ENCODE results near the gene CDH23.

CDH23 gene

DNA sequence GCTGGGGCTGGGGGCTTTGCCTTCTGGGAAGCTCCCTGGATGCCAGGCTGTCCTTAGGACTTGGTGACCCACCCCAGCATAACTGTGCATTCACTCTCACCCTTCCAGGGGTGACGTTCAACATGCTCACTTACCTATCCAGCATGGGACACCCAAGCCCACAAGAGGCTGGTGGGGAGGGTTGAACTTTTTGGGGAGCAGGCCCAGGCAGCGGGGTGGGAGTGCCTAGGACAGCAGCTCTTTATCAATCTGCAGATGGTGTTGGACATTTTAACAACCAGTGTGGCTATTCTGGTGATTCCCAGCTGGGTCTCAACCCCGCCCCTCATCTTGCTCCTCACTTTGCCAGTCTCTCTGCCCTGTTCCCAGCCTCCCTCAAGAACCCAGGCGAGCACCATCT, 86.4 kb downstream of the CDH23 start:
- H3K4me1 ChIP-seq (ENCODE audit: insufficient read depth, poor library complexity, severe bottlenecking), result no peaks in the 10 kb centered on the region
- no peaks in the 10 kb centered on the region for H3K36me3 ChIP-seq (ENCODE audit: low read depth)
- no peak for ATAC-seq (ENCODE audit: low read depth)
- DNase-seq (ENCODE audit: low spot score), result no peak
- H3K27ac ChIP-seq (ENCODE audit: poor library complexity, severe bottlenecking), result no peak overlapping the region
- H3K9me3 ChIP-seq (ENCODE audit: severe bottlenecking), result no peaks in the 10 kb centered on the region
- peaks cover 9% of the 10 kb centered on the region for H3K27me3 ChIP-seq (ENCODE audit: insufficient read depth, poor library complexity, severe bottlenecking)
- no peak for TF ChIP-seq CTCF (IDR thresholded peaks at IDR 0.05; ENCODE audit: poor library complexity, severe bottlenecking)
- no peak overlapping the region for H3K4me3 ChIP-seq (ENCODE audit: severe bottlenecking)

DNA sequence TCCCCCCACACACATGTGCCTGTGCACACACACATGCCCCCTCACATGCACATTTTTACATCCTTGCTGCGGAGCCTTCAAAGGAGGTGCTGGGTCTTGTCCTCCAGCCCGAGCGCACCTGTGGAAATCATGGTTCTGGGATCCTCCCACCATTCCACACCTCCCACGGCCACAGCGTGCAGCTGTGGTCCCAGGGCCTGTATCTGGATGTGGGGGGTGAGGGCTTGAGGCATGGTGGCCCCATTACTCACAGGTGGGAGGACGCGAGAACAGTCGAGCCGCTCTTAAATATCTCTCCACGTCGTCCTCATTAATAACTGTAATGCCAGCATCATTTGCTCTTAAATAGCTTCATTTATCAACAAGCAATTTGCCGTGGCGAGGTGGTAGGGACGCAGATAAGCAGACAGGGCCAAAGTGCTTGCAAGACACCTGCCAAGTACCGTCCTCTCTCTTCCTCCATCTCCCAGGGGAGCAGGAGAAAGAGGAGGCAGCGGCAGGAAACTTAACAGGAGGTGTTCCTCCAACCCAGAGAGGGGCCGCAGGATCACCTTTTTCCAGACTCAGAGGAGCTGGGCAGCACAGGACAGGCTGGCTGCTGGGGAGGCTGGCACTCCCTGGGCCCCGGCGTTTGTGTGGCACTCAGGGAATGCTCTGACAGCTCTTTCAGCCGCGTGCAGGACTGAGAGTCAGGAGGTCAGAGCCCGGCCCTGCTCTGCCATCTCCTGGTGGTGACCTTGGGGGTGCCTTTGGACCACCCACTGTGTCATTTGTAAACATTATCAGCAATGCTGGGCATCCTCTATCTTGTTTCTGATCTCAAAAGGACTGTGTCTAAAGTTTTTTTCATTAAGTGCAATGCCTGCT, 87.4 kb downstream of the CDH23 start:
- ATAC-seq (ENCODE audit: low read depth) (no peak), DNase-seq (ENCODE audit: low spot score) (no peak)
- TF ChIP-seq CTCF (IDR thresholded peaks at IDR 0.05; ENCODE audit: poor library complexity, severe bottlenecking), result no peak
- no peaks in the 10 kb centered on the region for H3K4me1 ChIP-seq (ENCODE audit: insufficient read depth, poor library complexity, severe bottlenecking)
- H3K9me3 ChIP-seq (ENCODE audit: severe bottlenecking), result no peaks in the 10 kb centered on the region
- H3K27ac ChIP-seq (ENCODE audit: poor library complexity, severe bottlenecking), result no peak overlapping the region
- peaks cover under 1% of the 10 kb centered on the region for H3K27me3 ChIP-seq (ENCODE audit: insufficient read depth, poor library complexity, severe bottlenecking)
- no peaks in the 10 kb centered on the region for H3K36me3 ChIP-seq (ENCODE audit: low read depth)
- no peak overlapping the region for H3K4me3 ChIP-seq (ENCODE audit: severe bottlenecking)

GRCh38 chr10:71486484-71487114, 89.9 kb downstream of the CDH23 start:
- Histone ChIP-seq H3K9me3 (ENCODE audit: severe bottlenecking) (no peaks in the 10 kb centered on the region), H3K27ac (ENCODE audit: poor library complexity, severe bottlenecking) (no peak overlapping the region), H3K4me3 (ENCODE audit: severe bottlenecking) (no peak overlapping the region), H3K4me1 (ENCODE audit: insufficient read depth, poor library complexity, severe bottlenecking) (no peaks in the 10 kb centered on the region), H3K36me3 (ENCODE audit: low read depth) (no peaks in the 10 kb centered on the region), H3K27me3 (ENCODE audit: insufficient read depth, poor library complexity, severe bottlenecking) (no peaks in the 10 kb centered on the region)
- no peak for ATAC-seq (ENCODE audit: low read depth)
- TF ChIP-seq CTCF (IDR thresholded peaks at IDR 0.05; ENCODE audit: poor library complexity, severe bottlenecking), result peak; percentile 16
- DNase-seq (ENCODE audit: low spot score), result no peak

- TF ChIP-seq CTCF (IDR thresholded peaks at IDR 0.05; ENCODE audit: poor library complexity, severe bottlenecking), result no peak
- H3K27me3 ChIP-seq (ENCODE audit: insufficient read depth, poor library complexity, severe bottlenecking), result no peaks in the 10 kb centered on the region
- ATAC-seq (ENCODE audit: low read depth), result no peak
- H3K9me3 ChIP-seq (ENCODE audit: severe bottlenecking), result no peaks in the 10 kb centered on the region
- DNase-seq (ENCODE audit: low spot score), result no peak
- H3K4me1 ChIP-seq (ENCODE audit: insufficient read depth, poor library complexity, severe bottlenecking), result no peaks in the 10 kb centered on the region
- H3K36me3 ChIP-seq (ENCODE audit: low read depth), result no peaks in the 10 kb centered on the region
- no peak overlapping the region for H3K27ac ChIP-seq (ENCODE audit: poor library complexity, severe bottlenecking)
- no peak overlapping the region for H3K4me3 ChIP-seq (ENCODE audit: severe bottlenecking)
Measured at GRCh38 chr10:71487726-71488125, 91.0 kb downstream of the CDH23 start.

DNA sequence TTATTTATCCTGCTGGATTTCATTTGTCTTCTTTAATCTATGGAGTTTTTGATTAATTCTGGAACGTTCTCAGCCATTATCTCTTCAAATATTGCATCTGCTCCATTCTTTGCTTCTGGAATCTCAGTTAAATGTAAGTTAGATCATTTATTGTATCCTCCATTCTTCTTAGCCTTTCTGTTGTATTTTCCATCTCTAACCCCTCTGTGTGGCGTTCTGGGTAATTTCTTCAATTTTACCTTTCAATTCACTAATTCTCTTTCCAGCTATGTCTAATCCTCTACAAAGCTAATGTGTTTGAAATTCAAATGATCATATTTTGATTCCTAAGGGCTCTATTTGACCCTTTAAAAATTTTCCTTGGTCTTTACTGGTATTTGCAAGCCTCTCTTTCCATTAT, 92.4 kb downstream of the CDH23 start:
- ATAC-seq (ENCODE audit: low read depth), result no peak
- no peak for TF ChIP-seq CTCF (IDR thresholded peaks at IDR 0.05; ENCODE audit: poor library complexity, severe bottlenecking)

More for the DNA sequence above, 92.4 kb downstream of the CDH23 start:
- Histone ChIP-seq H3K27me3 (ENCODE audit: insufficient read depth, poor library complexity, severe bottlenecking) (no peaks in the 10 kb centered on the region), H3K9me3 (ENCODE audit: severe bottlenecking) (no peaks in the 10 kb centered on the region), H3K36me3 (ENCODE audit: low read depth) (no peaks in the 10 kb centered on the region), H3K4me1 (ENCODE audit: insufficient read depth, poor library complexity, severe bottlenecking) (no peaks in the 10 kb centered on the region), H3K27ac (ENCODE audit: poor library complexity, severe bottlenecking) (no peak overlapping the region), H3K4me3 (ENCODE audit: severe bottlenecking) (no peak overlapping the region)
- no peak for DNase-seq (ENCODE audit: low spot score)
